Measurements from ENCODE around the gene TAB2. TPM values are rescaled to one million over a fixed set of nuclear protein-coding genes. Genes with fewer than 3 reads are reported as not detected.

The TAB2 gene
- total and polyA plus RNA-seq, 9 of the 15 experiments (the other 6 are each of a cell fraction or from before 2014, with no cell fraction given): 9.1 to 38.3 (median 18.6) TPM

DNA sequence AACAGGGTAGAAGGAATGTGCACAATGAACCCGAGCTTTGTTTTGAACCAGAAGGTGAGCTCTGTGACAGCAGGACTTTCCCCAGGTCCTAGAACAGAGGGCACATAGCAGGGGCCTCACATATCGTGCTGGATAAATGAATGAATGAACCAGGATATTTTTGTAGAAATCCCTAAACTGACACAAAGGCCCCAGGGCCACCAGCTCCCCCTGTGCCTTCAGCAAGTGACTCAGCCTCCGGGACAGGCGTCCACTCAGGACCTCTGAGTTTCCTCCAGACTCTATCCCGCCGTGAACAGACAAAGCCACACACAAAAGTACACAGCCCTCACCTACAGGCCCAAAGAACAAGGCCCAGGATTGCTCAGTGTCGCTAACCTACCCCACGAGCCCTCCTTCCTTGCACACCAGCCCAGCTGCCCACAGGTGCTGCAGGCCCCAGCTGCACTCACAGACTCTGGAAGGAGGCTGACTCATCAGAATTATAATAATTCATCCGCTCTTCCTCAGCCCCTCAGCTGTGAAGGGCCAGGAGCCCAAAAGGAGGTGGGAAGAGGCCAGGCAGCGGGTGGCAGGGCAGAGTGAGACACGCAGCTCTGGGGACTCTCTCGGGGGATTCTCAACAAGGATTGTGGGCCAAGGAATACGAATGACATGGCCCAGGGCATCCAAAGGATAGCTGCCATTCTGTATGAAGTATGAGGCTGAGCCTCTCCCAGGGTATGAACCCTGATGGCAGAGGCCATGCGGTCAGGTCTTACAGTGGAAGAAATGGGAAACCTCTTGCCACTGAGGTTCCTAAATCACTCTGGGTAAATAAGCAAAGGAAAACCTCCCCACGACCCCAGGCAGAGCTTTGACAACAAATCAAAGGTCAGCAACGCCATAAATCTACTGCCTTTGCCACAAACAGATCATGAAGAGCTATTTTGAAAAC is 123.5 kb downstream of the TAB2 start (continued):
- no peak for TF ChIP-seq PCBP2 (IDR thresholded peaks at IDR 0.05; ENCODE audit: low read depth, low read length, poor library complexity, severe bottlenecking)

DNA sequence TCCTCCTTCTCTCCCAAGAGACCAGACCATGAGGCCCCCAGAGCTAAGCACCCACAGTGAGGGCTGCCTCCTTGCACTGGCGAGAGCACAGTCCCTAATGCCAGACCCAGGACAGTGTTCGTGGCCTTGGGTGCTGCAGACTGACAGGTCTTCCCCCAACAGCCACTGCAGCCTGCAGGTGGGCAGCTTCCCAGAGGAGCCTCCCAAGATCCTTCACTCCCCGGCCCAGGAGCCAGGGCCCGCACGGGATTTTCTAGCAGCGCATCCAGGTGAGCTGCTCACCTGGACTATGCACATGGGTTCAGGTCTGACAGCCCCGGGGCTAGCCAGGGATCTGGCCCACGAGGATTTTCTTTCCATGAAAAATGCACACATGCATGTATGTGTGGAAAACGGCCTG is 124.2 kb downstream of the TAB2 start:
- no peak for FAIRE-seq
- TF ChIP-seq MTA1 (IDR thresholded peaks at IDR 0.05; ENCODE audit: borderline replicate concordance) (no peak), TGIF2 (CRISPR knock-in tag; IDR thresholded peaks at IDR 0.05) (no peak), ZNF668 (CRISPR knock-in tag; IDR thresholded peaks at IDR 0.05) (no peak), FOXA1 (IDR thresholded peaks at IDR 0.05; ENCODE audit: borderline replicate concordance) (no peak), KLF1 (tag; IDR thresholded peaks at IDR 0.05) (no peak), HCFC1 (IDR thresholded peaks at IDR 0.05; ENCODE audit: low read depth, low read length) (no peak), DPF2 (IDR thresholded peaks at IDR 0.05) (no peak), PHF8 (IDR thresholded peaks at IDR 0.05; ENCODE audit: borderline replicate concordance, low read length) (no peak), NFIX (CRISPR knock-in tag; IDR thresholded peaks at IDR 0.05; ENCODE audit: low read depth) (no peak), DNMT1 (IDR thresholded peaks at IDR 0.05) (no peak)
- TF ChIP-seq, protein P1, sequence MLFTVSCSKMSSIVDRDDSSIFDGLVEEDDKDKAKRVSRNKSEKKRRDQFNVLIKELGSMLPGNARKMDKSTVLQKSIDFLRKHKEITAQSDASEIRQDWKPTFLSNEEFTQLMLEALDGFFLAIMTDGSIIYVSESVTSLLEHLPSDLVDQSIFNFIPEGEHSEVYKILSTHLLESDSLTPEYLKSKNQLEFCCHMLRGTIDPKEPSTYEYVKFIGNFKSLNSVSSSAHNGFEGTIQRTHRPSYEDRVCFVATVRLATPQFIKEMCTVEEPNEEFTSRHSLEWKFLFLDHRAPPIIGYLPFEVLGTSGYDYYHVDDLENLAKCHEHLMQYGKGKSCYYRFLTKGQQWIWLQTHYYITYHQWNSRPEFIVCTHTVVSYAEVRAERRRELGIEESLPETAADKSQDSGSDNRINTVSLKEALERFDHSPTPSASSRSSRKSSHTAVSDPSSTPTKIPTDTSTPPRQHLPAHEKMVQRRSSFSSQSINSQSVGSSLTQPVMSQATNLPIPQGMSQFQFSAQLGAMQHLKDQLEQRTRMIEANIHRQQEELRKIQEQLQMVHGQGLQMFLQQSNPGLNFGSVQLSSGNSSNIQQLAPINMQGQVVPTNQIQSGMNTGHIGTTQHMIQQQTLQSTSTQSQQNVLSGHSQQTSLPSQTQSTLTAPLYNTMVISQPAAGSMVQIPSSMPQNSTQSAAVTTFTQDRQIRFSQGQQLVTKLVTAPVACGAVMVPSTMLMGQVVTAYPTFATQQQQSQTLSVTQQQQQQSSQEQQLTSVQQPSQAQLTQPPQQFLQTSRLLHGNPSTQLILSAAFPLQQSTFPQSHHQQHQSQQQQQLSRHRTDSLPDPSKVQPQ (CRISPR knock-in tag; IDR thresholded peaks at IDR 0.05; ENCODE audit: borderline replicate concordance): no peak
- H3K4me1 ChIP-seq (replicated peaks in 1 of 2; ENCODE audit: control insufficient read depth in 2 of 2, insufficient read depth in 2 of 2, low read length in 2 of 2): no peaks in the 10 kb centered on the region
- H4K20me1 ChIP-seq (replicated peaks; ENCODE audit: control insufficient read depth, insufficient read depth, low read length): no peaks in the 10 kb centered on the region
- intact Hi-C loops (cut with micrococcal nuclease) (no loop called here), in situ Hi-C loops (cut with MboI) (loop anchor here (25.0 kb wide), 1 partner anchor 879 kb away; no protein-coding TSS in a partner anchor)
- no peak overlapping the region for H3K27ac ChIP-seq (ENCODE audit: extremely low read depth, low read depth, low read length)
- WGBS (ENCODE audit: insufficient coverage, low coverage, missing lambda C conversion rate): 3% methylated on average over 9 of the region's 9 CpGs
- no peak overlapping the region for H3K9ac ChIP-seq (ENCODE audit: insufficient read depth in 1 of 2, low read depth in 2 of 2, low read length in 2 of 2)
- H3K36me3 ChIP-seq (ENCODE audit: control insufficient read depth, insufficient read depth, low read length): no peaks in the 10 kb centered on the region
- peaks cover 26 to 66% of the 10 kb centered on the region in 2 experiments for H3K27me3 ChIP-seq (ENCODE audit: control insufficient read depth in 2 of 2, insufficient read depth in 2 of 2, low read length in 2 of 2)
- H3K79me2 ChIP-seq (ENCODE audit: control insufficient read depth, insufficient read depth, low read length): no peaks in the 10 kb centered on the region
- H3K4me2 ChIP-seq (ENCODE audit: insufficient read depth, low read length): no peak overlapping the region
- ATAC-seq: no peak
- POLR2A ChIA-PET: interaction anchor here (0.6 to 1.5 kb wide), 2 partner anchors 10 to 20 kb away, joined by 3 to 4 read pairs; no protein-coding TSS in a partner anchor
- no TSS peak for BruUV-seq (replicated peaks)
- CTCF ChIA-PET (ENCODE audit: low intra/inter-chr PET ratio): no interaction called here
- no peak overlapping the region for H2AFZ ChIP-seq (ENCODE audit: low read depth, low read length)
- no peaks in the 10 kb centered on the region for H3K9me1 ChIP-seq (ENCODE audit: control insufficient read depth, insufficient read depth, low read length)
- no peak for DNase-seq (ENCODE audit: extremely low read depth in 1 of 4, low spot score in 3 of 4)
- H3K4me3 ChIP-seq: no peak overlapping the region
- H3K9me3 ChIP-seq (replicated peaks; ENCODE audit: control insufficient read depth, insufficient read depth, low read depth, low read length): peaks cover 3% of the 10 kb centered on the region; the same call in 1 of the 2 replicates
